GM12874 (cell line): ENCODE data around the gene METTL16.

Source experiments
- CTCF ChIP-seq: IDR thresholded peaks from 2 replicates; pipeline ENCODE4 v1.5.1; 2011; ENCODE audit warnings: low read depth, mild to moderate bottlenecking, control low read depth, low read length, moderate library complexity; ENCODE audit not compliant: insufficient read depth

METTL16 gene

GRCh38 chr17:2452216-2452750 lies 59.4 kb downstream of the METTL16 start:
- TF ChIP-seq CTCF = no peak

DNA sequence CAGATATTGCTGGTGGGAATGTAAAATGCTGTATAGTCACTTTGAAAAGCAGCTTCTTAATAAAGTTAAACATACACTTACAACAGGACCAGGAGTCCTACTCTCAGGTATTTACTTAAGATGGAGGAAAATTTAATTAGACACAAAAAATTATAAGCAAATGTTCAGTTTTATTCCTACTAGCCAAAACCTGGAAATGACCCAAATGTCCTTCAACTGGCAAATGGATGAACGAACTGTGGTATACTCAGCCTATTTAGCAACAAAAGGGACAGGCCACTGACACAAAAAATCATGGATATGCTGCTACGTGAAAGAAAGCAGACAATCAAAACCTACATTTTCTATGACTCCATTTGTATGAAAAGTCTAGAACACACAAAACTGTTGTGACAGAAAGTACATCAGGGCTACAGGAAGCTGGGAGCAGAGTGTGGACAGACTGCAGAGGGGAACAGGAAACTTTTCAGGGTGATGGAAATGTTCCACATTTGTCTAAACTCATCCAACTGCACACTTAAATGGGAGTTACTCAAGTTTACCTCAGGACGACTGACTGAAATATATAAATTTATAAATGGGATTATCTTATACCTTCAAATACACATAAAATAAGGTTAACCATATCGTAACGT lies 61.6 kb downstream of the METTL16 start:
- TF ChIP-seq CTCF = no peak

DNA sequence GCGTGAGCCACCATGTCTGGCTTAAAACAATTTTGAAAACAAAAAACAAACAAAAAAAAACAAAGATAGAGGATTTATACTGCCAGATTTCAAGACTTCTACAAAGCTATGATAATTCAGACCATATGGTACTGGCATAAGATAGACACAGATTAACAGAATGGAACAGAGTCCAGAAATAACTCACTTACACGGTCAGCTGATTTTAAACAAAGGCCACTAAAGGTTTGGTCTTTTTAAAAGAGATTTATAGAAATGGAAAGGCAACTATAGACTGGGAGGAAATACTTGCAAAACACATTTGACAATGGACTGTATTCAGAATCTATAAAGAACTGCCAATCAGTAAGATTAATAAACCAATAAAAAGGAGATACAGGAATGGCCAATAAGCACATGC lies 62.2 kb downstream of the METTL16 start:
- TF ChIP-seq CTCF = no peak

DNA sequence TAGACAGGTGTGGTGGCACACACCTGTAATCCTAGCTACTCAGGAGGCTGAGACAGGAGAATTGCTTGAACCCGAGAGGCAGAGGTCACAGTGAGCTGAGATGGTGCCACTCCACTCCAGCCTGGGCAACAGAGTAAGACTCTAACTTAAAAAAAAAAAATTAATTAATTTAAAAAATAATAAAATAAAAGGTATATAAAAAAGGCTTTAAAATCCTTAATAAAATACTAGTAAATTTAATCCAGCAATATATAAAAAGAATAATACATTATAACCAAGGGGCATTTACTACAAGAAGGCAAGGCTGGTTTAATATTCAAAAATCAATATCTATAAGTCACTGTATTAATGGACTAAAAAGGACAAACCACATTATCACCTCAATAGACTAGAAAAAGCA lies 66.0 kb downstream of the METTL16 start:
- TF ChIP-seq CTCF = no peak

DNA sequence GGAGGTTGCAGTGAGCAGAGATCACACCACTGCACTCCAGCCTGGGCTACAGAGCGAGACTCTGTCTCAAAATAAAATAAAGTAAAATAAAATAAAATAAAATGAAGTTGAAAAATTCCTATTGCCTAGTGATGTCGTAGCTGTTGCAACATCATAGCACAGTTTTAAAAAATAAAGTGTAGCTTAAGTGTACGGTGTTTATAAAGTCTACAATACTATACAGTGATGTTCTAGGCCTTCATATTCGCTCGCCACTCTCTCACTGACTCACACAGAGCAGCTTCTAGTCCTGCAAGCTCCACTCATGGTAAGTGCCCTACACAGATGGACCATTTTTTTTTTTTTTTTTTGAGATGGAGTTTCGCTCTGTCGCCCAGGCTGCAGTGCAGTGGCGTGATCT lies 67.3 kb downstream of the METTL16 start:
- TF ChIP-seq CTCF = no peak

DNA sequence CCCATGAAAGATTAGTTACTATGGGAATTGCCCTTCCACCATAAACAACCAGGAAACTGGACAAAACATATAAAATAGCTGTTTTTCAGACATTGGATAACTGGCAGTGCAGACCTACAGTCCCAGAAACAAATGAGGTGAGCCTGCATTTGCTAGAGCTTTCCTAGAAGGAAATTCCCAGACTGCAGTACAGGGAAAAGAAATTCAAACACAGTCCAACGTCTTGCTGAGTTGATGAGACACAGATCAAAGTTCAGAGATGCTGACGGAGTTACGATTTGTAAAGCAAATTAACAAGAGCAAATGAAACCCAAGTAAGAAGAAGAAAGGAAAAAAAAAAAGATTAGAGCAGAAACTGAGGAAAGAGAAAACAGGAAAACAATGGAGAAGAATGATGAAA lies 69.5 kb downstream of the METTL16 start:
- TF ChIP-seq CTCF = no peak

- TF ChIP-seq CTCF = no peak
These were observed 70.8 kb downstream of the METTL16 start for GRCh38 chr17:2440930-2441329.
